Stimulated activated CD8-positive, alpha-beta memory T cell treated with anti-CD3 and anti-CD28 coated beads, Interleukin-4, amount 100 ng/mL, for 1 hour (primary cell): ENCODE results near the gene RBBP5.
"Not testable (repeated sequence)": the region's sequence is repeated elsewhere in the genome, so short reads cannot be mapped to it uniquely, and the experiment has no call there.

Experiments used
- DNase-seq, 2 donors: peaks; one replicate each; pipeline ENCODE4 v3.0.0-alpha.2; 2020; ENCODE audit warnings: low read depth in 2 of 2, low spot score in 1 of 2

RBBP5 gene

GRCh38 chr1:205121660-205122488, at the start of gene RBBP5:
TSS of gene RBBP5 (minus strand) at chr1:205121978. CDS start at chr1:205121873, 105 bp downstream.
- peak; percentile 89 to 91 for DNase-seq

- DNase-seq, result no peak
These were observed 49.6 kb upstream of the RBBP5 start for GRCh38 chr1:205171369-205171768.

GRCh38 chr1:205170532-205171269, 48.9 kb upstream of the RBBP5 start:
- DNase-seq, result no peak

- no peak for DNase-seq
These were observed 47.5 kb upstream of the RBBP5 start for GRCh38 chr1:205169248-205169647.

GRCh38 chr1:205168291-205168690, 46.5 kb upstream of the RBBP5 start:
- no peak for DNase-seq

GRCh38 chr1:205162301-205162700, 40.5 kb upstream of the RBBP5 start:
- DNase-seq, result no peak

- no peak for DNase-seq
These were observed 39.3 kb upstream of the RBBP5 start for GRCh38 chr1:205161076-205161475.

GRCh38 chr1:205158048-205158616, 36.4 kb upstream of the RBBP5 start:
- no peak for DNase-seq

GRCh38 chr1:205155665-205156377, 34.0 kb upstream of the RBBP5 start:
- DNase-seq, result not testable (repeated sequence)

GRCh38 chr1:205152505-205152904, 30.7 kb upstream of the RBBP5 start:
- no peak for DNase-seq

- DNase-seq, result no peak
These were observed 29.1 kb upstream of the RBBP5 start for GRCh38 chr1:205150651-205151428.

- no peak for DNase-seq
These were observed 25.5 kb upstream of the RBBP5 start for GRCh38 chr1:205147191-205147835.

- no peak for DNase-seq
These were observed 23.0 kb upstream of the RBBP5 start for GRCh38 chr1:205144751-205145150.

- no peak for DNase-seq
These were observed 22.4 kb upstream of the RBBP5 start for GRCh38 chr1:205144046-205144720.

- DNase-seq, result no peak
These were observed 20.3 kb upstream of the RBBP5 start for GRCh38 chr1:205142102-205142469.

- peak; percentile 45 to 47 for DNase-seq
These were observed 19.7 kb upstream of the RBBP5 start for GRCh38 chr1:205141236-205142101.

GRCh38 chr1:205140113-205140512, 18.3 kb upstream of the RBBP5 start:
- no peak for DNase-seq

GRCh38 chr1:205137901-205138300, 16.1 kb upstream of the RBBP5 start:
- no peak for DNase-seq

GRCh38 chr1:205133287-205133686, 11.5 kb upstream of the RBBP5 start:
- DNase-seq, result no peak
